B cell (primary cell): ENCODE results near the gene SLC41A3.
"Not testable (repeated sequence)": the region's sequence is repeated elsewhere in the genome, so short reads cannot be mapped to it uniquely, and the experiment has no call there.

ENCODE experiments used
- EZH2 ChIP-seq: IDR thresholded peaks from 2 replicates; pipeline ENCODE4 v1.6.1; 2012; ENCODE audit warnings: borderline replicate concordance, low read depth, mild to moderate bottlenecking, moderate library complexity, low read length; ENCODE audit not compliant: insufficient read depth, poor library complexity, severe bottlenecking
- TF ChIP-seq, protein P1 (sequence below): fragments of 200-600 bp; IDR thresholded peaks from one replicate; pipeline ENCODE4 v1.8.0; 2022; ENCODE audit warnings: antibody characterized with exemption, mild to moderate bottlenecking

GRCh38 chr3:126038791-126039190 is 45.1 kb downstream of the SLC41A3 start:
- TF ChIP-seq, protein P1, sequence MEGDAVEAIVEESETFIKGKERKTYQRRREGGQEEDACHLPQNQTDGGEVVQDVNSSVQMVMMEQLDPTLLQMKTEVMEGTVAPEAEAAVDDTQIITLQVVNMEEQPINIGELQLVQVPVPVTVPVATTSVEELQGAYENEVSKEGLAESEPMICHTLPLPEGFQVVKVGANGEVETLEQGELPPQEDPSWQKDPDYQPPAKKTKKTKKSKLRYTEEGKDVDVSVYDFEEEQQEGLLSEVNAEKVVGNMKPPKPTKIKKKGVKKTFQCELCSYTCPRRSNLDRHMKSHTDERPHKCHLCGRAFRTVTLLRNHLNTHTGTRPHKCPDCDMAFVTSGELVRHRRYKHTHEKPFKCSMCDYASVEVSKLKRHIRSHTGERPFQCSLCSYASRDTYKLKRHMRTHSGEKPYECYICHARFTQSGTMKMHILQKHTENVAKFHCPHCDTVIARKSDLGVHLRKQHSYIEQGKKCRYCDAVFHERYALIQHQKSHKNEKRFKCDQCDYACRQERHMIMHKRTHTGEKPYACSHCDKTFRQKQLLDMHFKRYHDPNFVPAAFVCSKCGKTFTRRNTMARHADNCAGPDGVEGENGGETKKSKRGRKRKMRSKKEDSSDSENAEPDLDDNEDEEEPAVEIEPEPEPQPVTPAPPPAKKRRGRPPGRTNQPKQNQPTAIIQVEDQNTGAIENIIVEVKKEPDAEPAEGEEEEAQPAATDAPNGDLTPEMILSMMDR, result not testable (repeated sequence)
- TF ChIP-seq EZH2, result not testable (repeated sequence)
